HPDE6-E6E7 (cell line): ENCODE results near the gene ROPN1.
A peak's percentile ranks its signal among the peaks of the same experiment; 100 is the strongest.
"Not testable (repeated sequence)": the region's sequence is repeated elsewhere in the genome, so short reads cannot be mapped to it uniquely, and the experiment has no call there.

Experiments
- DNase-seq: peaks from one replicate; pipeline ENCODE4 v3.0.0; 2011; ENCODE audit warnings: missing footprints; ENCODE audit errors: extremely low spot score

The ROPN1 gene

DNA sequence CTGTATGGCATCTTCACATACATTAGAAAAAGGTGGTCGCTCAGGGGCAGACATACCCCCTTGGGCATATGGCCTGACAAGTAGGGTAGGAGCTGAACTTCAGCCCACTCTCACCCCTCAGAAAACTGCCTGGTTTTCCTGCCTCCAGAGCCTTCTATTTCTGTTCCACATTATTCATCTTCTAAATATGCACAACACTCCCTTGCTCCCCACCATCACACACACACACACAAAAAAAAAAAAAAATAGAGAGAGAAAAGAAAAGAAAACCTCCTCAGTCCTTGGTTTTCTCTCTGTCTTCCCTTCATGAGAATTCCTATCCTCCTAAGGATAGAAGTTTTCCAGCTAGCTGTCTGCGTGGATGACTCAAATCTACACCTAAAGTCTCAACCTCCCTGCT lies 5.6 kb upstream of the ROPN1 start:
- no peak for DNase-seq

- DNase-seq, result no peak
Measured at GRCh38 chr3:123993818-123994217, 1.9 kb upstream of the ROPN1 start.

DNA sequence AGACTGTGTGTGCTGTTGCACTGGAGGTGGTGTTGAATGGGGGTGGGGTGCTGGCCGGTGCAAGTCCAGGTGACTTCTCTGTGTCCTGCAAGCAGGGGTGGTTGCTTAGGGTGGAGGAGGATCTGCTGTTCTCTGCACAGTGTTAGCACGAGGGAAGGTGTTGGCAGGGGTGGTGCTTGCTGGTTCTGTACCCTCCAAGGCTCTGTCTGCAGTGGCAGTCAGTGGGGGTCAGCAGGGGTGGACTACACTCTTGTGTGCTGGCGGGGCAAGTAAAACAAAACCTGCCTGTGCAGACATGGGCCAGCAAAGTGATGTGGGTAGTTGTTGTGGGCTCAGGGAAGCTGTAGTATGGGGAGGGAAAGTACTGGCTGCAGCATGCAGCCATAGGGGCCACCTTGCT lies 5.5 kb downstream of the ROPN1 start:
- DNase-seq, result no peak

- DNase-seq, result no peak
Measured at GRCh38 chr3:123984957-123985356, 7.0 kb downstream of the ROPN1 start.

- no peak for DNase-seq
Measured at GRCh38 chr3:123984350-123984749, 7.6 kb downstream of the ROPN1 start.

DNA sequence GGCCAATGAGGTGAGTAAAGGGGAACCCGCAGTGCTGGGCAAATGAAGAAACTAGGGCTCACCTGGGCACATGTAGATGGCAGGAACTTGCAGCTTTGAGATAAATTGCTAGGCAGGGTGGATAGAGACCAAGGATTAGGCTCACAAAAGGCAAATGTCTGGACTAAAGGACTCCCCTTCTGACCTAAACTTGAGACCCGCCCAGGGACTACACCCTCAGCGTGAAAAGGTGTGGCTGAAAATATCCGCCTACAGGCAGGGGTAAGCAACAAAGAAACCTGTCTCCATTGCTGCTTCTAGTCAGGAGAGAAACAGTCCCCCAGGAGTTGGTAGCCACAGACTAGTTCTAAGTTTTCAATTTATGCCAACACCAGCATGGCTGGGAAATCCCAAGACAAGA lies 10.6 kb downstream of the ROPN1 start:
- not testable (repeated sequence) for DNase-seq

DNA sequence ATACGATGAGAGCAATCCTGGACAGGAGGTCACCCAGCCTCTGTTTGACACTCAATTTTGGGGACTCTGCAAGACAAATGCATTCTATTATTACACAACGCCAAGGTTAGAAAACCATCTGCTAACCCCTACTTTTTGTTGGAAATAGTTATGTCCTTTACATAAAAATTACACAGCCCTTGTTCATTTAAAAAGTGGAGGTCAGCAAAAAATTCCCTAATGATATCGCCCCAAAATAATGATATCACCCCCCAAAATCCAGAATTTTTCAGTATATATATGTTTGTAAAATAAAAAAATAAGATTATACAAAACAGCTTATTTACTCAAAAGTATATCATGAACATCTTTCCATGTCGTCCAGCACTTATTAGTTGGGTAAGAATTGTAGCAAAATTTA lies 11.4 kb downstream of the ROPN1 start:
- DNase-seq, result no peak

- DNase-seq, result not testable (repeated sequence)
Measured at GRCh38 chr3:123979525-123980501, 12.1 kb downstream of the ROPN1 start.

- not testable (repeated sequence) for DNase-seq
Measured at GRCh38 chr3:123976904-123977303, 15.0 kb downstream of the ROPN1 start.

DNA sequence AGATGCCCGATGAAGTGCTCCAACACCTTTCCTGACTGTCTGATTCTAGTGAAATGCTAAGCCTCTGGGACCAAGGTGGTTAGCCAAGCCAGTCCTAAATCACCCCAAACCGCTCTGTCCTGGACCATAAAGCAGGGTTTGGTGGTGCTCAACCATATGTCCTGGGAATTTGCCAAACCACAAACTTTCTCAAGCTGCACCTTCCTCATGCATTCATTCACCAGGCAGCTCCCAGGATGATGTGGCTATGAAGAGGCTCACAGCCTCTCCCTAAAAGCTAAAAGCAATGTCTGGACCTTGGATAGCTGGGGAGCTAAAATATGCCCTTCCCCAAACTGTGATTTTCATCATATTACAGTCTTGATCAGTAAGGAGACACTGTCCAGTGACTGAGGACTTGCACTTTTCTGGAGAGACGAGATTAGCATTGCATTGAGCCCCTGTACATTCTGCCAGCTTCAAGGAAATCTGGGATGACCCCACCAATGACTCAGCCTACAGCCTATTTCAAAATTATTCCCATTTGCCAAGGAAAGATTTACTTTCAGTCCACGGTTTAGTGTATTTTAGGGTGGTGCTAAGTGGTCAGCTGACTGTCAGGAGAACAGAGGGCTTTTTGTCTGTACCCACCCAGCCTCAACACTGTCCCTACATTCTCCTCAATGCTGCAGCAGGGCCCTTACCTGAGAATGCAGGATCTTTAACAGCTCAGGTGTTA lies 15.6 kb downstream of the ROPN1 start:
- DNase-seq, result not testable (repeated sequence)

DNA sequence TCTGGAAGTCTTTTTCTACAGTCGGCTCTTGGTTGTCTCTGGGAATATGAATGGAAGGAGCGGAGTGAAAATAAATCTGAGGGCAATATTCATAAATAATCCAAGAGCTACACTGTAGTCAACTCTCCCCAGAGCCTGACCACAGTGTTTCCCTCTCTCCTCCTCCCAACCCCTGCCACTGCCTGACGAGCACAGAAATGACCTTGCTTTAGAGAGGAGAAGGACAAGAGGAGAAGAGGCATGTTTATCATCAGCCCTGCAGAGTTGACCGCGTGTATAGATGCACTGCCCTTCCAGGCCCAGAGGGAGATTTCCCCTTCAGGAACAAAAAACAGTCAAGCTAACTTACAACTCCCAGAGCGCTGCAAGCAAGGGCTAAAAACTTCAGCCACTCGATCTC lies 16.9 kb downstream of the ROPN1 start:
- not testable (repeated sequence) for DNase-seq

DNA sequence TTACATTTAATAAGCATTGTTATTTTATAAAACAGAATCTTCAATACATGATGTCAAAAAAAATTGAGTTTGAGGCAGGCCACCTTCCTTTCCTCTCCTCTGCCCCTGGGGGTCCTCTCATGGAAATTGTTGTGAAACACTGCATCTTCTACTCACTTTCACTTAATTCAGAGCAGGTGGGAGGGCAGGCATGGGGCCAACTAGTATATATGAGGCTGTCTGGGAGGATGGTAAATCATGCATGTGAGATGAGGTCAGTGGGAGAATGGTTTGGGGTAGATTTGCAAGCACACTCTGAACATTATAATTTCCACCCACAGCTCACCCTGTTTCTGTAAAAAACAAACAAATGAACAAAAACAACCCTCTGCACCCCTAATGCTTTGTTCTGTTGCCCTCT lies 20.5 kb downstream of the ROPN1 start:
- no peak for DNase-seq

- not testable (repeated sequence) for DNase-seq
Measured at GRCh38 chr3:123967260-123967659, 24.7 kb downstream of the ROPN1 start.

DNA sequence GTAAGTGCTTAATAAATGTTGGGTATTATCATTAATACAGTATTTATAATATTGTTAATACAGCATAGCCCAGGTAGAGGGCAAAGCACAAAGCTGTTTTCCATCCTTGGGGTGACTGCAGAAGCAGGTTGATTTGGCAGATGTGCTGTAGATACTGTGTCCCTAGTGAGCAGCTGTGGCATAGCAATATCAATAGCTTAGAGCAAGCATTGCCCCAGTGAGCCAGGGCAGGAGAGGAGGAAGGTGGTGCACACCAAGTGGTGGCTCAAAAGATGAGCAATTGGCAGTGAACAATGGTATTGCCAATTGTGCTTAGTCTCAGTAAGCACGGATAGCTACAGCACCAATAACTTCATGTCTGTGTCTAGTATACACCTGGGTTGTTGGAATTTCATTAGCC lies 25.1 kb downstream of the ROPN1 start:
- not testable (repeated sequence) for DNase-seq

DNA sequence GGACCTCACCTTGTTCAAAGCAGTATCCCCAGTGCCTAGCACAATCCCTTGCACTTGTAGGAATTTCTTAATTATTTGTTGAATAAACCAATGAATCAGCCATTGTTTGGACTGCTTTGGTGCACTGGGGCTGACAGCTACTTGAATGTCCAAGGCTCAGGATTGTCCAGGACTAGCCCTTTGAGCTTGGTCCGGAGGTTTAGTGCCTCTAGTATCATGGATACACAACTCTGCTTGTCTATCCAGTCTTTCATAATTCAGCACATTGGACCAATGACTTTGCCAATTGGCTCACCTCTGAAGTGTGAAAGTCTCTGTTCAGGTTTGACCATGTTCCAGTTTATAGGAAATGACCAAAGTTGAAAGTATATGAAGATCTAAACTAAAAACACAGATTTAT lies 27.1 kb downstream of the ROPN1 start:
- not testable (repeated sequence) for DNase-seq

GRCh38 chr3:123961508-123961856 lies 30.4 kb downstream of the ROPN1 start:
- DNase-seq, result no peak

DNA sequence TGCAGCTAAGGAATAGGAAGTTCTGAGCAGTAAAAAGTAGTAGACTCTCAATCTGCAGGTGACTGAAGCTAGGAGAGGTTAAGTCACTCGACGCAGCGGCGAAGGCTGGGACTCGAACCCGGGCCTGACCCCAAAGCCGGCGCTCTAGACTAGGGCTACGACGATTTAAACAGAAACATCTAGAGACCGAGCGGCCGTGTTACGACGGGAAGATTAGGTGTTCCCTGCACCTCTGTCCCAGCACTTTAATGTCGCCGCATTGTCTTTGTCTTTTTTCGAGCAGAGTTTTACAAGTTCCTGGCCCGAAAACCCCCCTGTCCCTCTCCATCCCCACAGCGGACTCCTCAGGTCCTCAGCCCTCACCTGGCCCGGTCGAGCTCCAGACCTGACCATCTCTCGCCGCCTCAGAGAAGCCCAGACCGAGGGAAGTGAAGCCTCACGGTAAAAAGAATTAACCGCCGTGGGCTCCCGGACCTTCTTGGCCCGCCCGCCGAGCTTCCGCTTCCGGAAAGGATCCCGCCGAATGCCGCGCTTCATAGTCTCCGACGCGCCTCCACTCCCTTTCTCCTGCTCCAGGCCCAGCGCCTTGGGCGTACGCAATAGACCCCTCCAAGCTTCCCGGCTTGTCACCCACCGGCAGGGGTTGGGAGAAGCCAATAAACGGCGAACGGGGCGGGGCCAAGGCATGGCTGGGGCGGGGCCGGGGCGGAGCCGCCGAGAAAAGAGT lies 31.0 kb downstream of the ROPN1 start, which contains the start of gene CCDC14:
Gene CCDC14 (minus strand): TSS at position 449 of the 727 bp plus-strand sequence. CDS start 56 bp downstream, at position 393.
- DNase-seq, result peak; percentile 76

DNA sequence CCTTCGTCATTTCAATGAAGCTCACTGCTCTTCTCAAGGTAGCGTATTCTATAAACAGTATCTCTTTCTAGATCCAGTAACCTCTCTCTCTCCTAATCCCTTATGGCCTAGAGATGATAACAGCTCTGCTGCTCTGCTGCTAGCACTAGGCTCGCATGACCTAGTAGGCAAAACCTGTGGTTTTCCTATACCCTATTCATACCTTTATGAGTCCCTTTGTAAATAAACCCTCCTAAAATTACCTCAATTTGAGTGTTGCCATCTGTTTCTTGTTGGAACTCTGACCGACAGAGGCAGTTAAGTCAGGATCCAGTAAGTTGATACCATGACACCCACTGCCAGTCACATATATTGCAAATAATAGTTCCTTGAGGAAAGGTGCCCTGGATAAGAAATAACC lies 38.2 kb downstream of the ROPN1 start:
- DNase-seq, result no peak

DNA sequence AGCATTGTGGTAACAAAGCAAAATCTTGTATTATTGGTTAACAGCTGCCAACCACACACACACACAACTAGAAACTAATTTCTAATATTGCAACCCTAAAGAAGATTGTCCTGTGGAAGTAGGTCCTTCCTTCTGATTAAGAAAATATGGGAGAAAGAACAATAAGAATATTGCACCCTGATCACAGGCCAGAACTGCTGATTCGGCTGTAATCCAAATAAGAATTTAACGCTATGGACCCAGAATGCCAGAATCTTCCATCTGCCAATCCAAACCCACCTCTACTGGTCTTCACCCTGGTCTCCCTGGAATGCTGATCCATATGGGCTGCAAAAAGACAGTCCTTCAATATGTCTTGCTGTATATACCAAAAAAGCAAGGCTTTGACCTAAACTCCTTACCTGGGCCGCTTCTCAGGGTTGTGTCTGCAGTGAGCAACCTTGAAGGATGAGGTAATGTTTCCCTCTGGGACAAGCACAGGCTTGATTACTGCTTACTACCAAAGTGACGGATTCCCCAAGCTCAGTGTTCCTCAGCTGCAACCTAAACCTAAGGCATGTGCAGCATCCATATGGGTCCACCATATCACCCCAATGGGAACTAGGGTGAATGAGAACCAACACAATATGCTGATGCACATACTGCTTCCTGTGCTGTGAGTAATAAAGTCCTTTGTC lies 38.9 kb downstream of the ROPN1 start:
- DNase-seq, result no peak

- no peak for DNase-seq
Measured at GRCh38 chr3:123951522-123952447, 40.1 kb downstream of the ROPN1 start.
